NCI-H2196 treated with DMSO at 0.1 percent for 48 hours (cell line): ENCODE data around the gene HCAR3.
"Not testable (repeated sequence)": the region's sequence is repeated elsewhere in the genome, so short reads cannot be mapped to it uniquely, and the experiment has no call there.

Source experiments
- DNase-seq: peaks from one replicate; lab custom pipeline; 2025; ENCODE audit not compliant: unreplicated experiment; lab: John Stamatoyannopoulos, UW

HCAR3 gene

GRCh38 chr12:122716658-122717057, at the start of gene HCAR3:
HCAR3 (minus strand) TSS chr12:122716811; CDS start chr12:122716737, 74 bp downstream.
- not testable (repeated sequence) for DNase-seq

GRCh38 chr12:122757568-122757967, 41.0 kb upstream of the HCAR3 start:
- DNase-seq: no peak

- no peak for DNase-seq
These were observed 38.2 kb upstream of the HCAR3 start for GRCh38 chr12:122754790-122755189.

- no peak for DNase-seq
These were observed 36.7 kb upstream of the HCAR3 start for GRCh38 chr12:122753319-122753650.

GRCh38 chr12:122752464-122753318, 36.1 kb upstream of the HCAR3 start, which contains the start of gene DENR:
DENR (plus strand) TSS chr12:122752824; CDS start chr12:122753702, 878 bp downstream.
- peak; percentile 95 for DNase-seq

- not testable (repeated sequence) for DNase-seq
These were observed 34.3 kb upstream of the HCAR3 start for GRCh38 chr12:122750781-122751515.

- DNase-seq: no peak
These were observed 33.1 kb upstream of the HCAR3 start for GRCh38 chr12:122749569-122750332.

- no peak for DNase-seq
These were observed 30.9 kb upstream of the HCAR3 start for GRCh38 chr12:122747224-122748135.

GRCh38 chr12:122743895-122744525, 27.4 kb upstream of the HCAR3 start:
- DNase-seq: no peak

- DNase-seq: no peak
These were observed 23.7 kb upstream of the HCAR3 start for GRCh38 chr12:122740351-122740750.

- DNase-seq: no peak
These were observed 22.0 kb upstream of the HCAR3 start for GRCh38 chr12:122738571-122738970.

GRCh38 chr12:122732611-122733010, 16.0 kb upstream of the HCAR3 start:
- no peak for DNase-seq

- no peak for DNase-seq
These were observed 15.6 kb upstream of the HCAR3 start for GRCh38 chr12:122732170-122732569.

GRCh38 chr12:122730215-122731014, 13.8 kb upstream of the HCAR3 start, which contains the start of gene HCAR1:
HCAR1 (minus strand) TSS chr12:122730844; CDS start chr12:122730339, 505 bp downstream.
- no peak for DNase-seq

- no peak for DNase-seq
These were observed 13.1 kb upstream of the HCAR3 start for GRCh38 chr12:122729583-122730214.

GRCh38 chr12:122726080-122726558, 9.5 kb upstream of the HCAR3 start:
- DNase-seq: no peak

- no peak for DNase-seq
These were observed 9.0 kb upstream of the HCAR3 start for GRCh38 chr12:122725452-122726079.
